Thoracic aorta (tissue), 2 donors: Measurements from ENCODE around the gene TMEM119. TPM values are rescaled to one million over a fixed set of nuclear protein-coding genes. Genes with fewer than 3 reads are reported as not detected.
A peak's percentile ranks its signal among the peaks of the same experiment; 100 is the strongest.
"Not testable (repeated sequence)": the region's sequence is repeated elsewhere in the genome, so short reads cannot be mapped to it uniquely, and the experiment has no call there.

Experiments
- ATAC-seq: fragments of 150-250 bp; one replicate; pipeline ENCODE4 v1.8.0; 2017; ENCODE audit warnings: low read depth; ENCODE audit not compliant: insufficient number of reproducible peaks, low FRiP score
- DNase-seq: peaks from one replicate; pipeline ENCODE4 v3.0.0-alpha.2; 2020; ENCODE audit warnings: low spot score
- H3K27ac ChIP-seq, 2 donors: fragments of 200-600 bp; sonication (generic); 1 replicate in 1 of 2; 2 replicates in 1 of 2; pipeline ENCODE4 v1.5.1; 2016; ENCODE audit warnings: mild to moderate bottlenecking in 2 of 2, moderate library complexity in 2 of 2
- H3K27me3 ChIP-seq: fragments of 200-600 bp; sonication (generic); replicated peaks from 2 replicates; pipeline ENCODE4 v1.6.0; 2016; ENCODE audit warnings: mild to moderate bottlenecking; ENCODE audit not compliant: insufficient read depth
- H3K36me3 ChIP-seq: fragments of 200-600 bp; sonication (generic); one replicate; pipeline ENCODE4 v1.5.1; 2016
- H3K4me1 ChIP-seq, 2 donors: fragments of 200-600 bp; sonication (generic); 1 replicate in 1 of 2; 2 replicates in 1 of 2; pipeline versions ENCODE4 v1.5.1 to v1.6.0; 2016; ENCODE audit warnings: low read depth in 2 of 2, mild to moderate bottlenecking in 1 of 2; ENCODE audit not compliant: control insufficient read depth in 1 of 2
- H3K4me3 ChIP-seq: fragments of 200-600 bp; sonication (generic); 2 replicates; pipeline ENCODE4 v1.5.1; 2016; ENCODE audit warnings: mild to moderate bottlenecking
- H3K9me3 ChIP-seq: fragments of 200-600 bp; sonication (generic); 2 replicates; pipeline ENCODE4 v1.5.1; 2016
- CTCF ChIP-seq: fragments of 200-600 bp; sonication (generic); IDR thresholded peaks from one replicate; pipeline ENCODE4 v1.5.1; 2019; ENCODE audit warnings: antibody characterized with exemption
- total RNA-seq, 2 donors: library from RNA; depleted of rRNA; stranded (reverse); fragments of >200 nt; gene quantifications; one replicate each; pipeline versions ENCODE4 v1.1.0 to v1.2.3, GENCODE V29; 2016

Gene TMEM119
- total RNA-seq, 2 donors from 2014 or later, result 4.1 to 4.6 TPM

GRCh38 chr12:108560752-108561719 is 36.8 kb downstream of the TMEM119 start, which contains the start of gene SART3:
Gene SART3, minus strand, starts transcription at chr12:108561173. Its CDS starts 19 bp downstream, at chr12:108561154.
- H3K4me1 ChIP-seq, result peaks cover 26 to 47% of the 10 kb centered on the region in 2 donors
- no peaks in the 10 kb centered on the region for H3K9me3 ChIP-seq
- peak; percentile 47 for ATAC-seq
- DNase-seq, result no peak
- H3K27ac ChIP-seq, result peak within 1 kb of the TSS; percentile 87 to 89
- H3K4me3 ChIP-seq, result peak within 1 kb of the TSS; percentile 93
- peaks cover 10% of the 10 kb centered on the region for H3K36me3 ChIP-seq
- TF ChIP-seq CTCF, result no peak
- no peaks in the 10 kb centered on the region for H3K27me3 ChIP-seq

- no peak for TF ChIP-seq CTCF
- no peak for ATAC-seq
- DNase-seq, result no peak
- peak overlapping the region; percentile 93 for H3K4me3 ChIP-seq
- no peaks in the 10 kb centered on the region for H3K27me3 ChIP-seq
- peak overlapping the region; percentile 87 to 89 for H3K27ac ChIP-seq
- peaks cover 25 to 39% of the 10 kb centered on the region in 2 donors for H3K4me1 ChIP-seq
- H3K9me3 ChIP-seq, result no peaks in the 10 kb centered on the region
- peaks cover 10% of the 10 kb centered on the region for H3K36me3 ChIP-seq
Observed at GRCh38 chr12:108560321-108560721, 37.6 kb downstream of the TMEM119 start.

GRCh38 chr12:108559748-108560147 is 38.1 kb downstream of the TMEM119 start:
- H3K4me1 ChIP-seq, result peaks cover 27 to 39% of the 10 kb centered on the region in 2 donors

GRCh38 chr12:108559007-108559655 is 38.8 kb downstream of the TMEM119 start:
- H3K9me3 ChIP-seq, result no peaks in the 10 kb centered on the region
- peaks cover 2% of the 10 kb centered on the region for H3K36me3 ChIP-seq
- H3K4me1 ChIP-seq, result peaks cover 29 to 39% of the 10 kb centered on the region in 2 donors
- no peak overlapping the region for H3K4me3 ChIP-seq
- TF ChIP-seq CTCF, result no peak
- DNase-seq (no peak), ATAC-seq (no peak)
- H3K27me3 ChIP-seq, result no peaks in the 10 kb centered on the region
- no peak overlapping the region for H3K27ac ChIP-seq

More at GRCh38 chr12:108559748-108560147, 38.1 kb downstream of the TMEM119 start:
- DNase-seq (no peak), ATAC-seq (no peak)
- no peak for TF ChIP-seq CTCF
- Histone ChIP-seq H3K4me3 (peak overlapping the region; percentile 93), H3K9me3 (no peaks in the 10 kb centered on the region), H3K27ac (no peak overlapping the region), H3K36me3 (peaks cover 8% of the 10 kb centered on the region), H3K27me3 (no peaks in the 10 kb centered on the region)

- DNase-seq, H3K36me3 ChIP-seq, H3K27ac ChIP-seq, H3K4me3 ChIP-seq, H3K27me3 ChIP-seq, ATAC-seq, H3K9me3 ChIP-seq: not testable (repeated sequence)
- peaks cover 24 to 33% of the 10 kb centered on the region in 2 donors for H3K4me1 ChIP-seq
Observed at GRCh38 chr12:108555383-108555782, 42.5 kb downstream of the TMEM119 start.
